Body of pancreas (tissue), 4 donors: ENCODE data around the gene AGAP1. TPM values are rescaled to one million over a fixed set of nuclear protein-coding genes. Genes with fewer than 3 reads are reported as not detected.

Source experiments
- ATAC-seq: fragments of 150-250 bp; one replicate; pipeline ENCODE4 v1.9.1; 2016
- DNase-seq, 4 donors: peaks; one replicate each; pipeline ENCODE4 v3.0.0-alpha.2; 2019
- H3K27ac ChIP-seq, 4 donors: fragments of 200-600 bp; sonication (generic); 1 replicate in 3 of 4; 2 replicates in 1 of 4; pipeline versions ENCODE4 v1.5.1 to v1.6.1; 2016 to 2019; ENCODE audit warnings: mild to moderate bottlenecking in 1 of 4, mixed read lengths in 1 of 4, moderate library complexity in 1 of 4
- H3K27me3 ChIP-seq, 2 donors: fragments of 200-600 bp; sonication (generic); one replicate each; pipeline ENCODE4 v1.6.0; 2016; ENCODE audit warnings: mild to moderate bottlenecking in 1 of 2
- H3K36me3 ChIP-seq, 2 donors: fragments of 200-600 bp; sonication (generic); replicated peaks in 1 of 2; 2 replicates each; pipeline ENCODE4 v1.5.1; 2016; ENCODE audit warnings: low read depth in 2 of 2; ENCODE audit not compliant: insufficient read depth in 1 of 2
- H3K4me1 ChIP-seq: fragments of 200-600 bp; sonication (generic); one replicate; pipeline ENCODE4 v1.6.0; 2016
- H3K4me3 ChIP-seq, 2 donors: fragments of 200-600 bp; sonication (generic); 1 replicate in 1 of 2; 2 replicates in 1 of 2; pipeline ENCODE4 v1.5.1; 2016 to 2019
- H3K9me3 ChIP-seq, 3 donors: fragments of 200-600 bp; sonication (generic); 1 replicate in 2 of 3; 2 replicates in 1 of 3; pipeline ENCODE4 v1.5.1; 2016
- POLR2A ChIP-seq, 3 donors: fragments of 450-650 bp; IDR thresholded peaks; one replicate each; pipeline ENCODE4 v1.6.1; 2016; ENCODE audit warnings: antibody characterized with exemption in 3 of 3, mild to moderate bottlenecking in 2 of 3
- WGBS, 2 donors: methylation state at CpG; one replicate each; pipeline ENCODE4 v1.1.5; 2017; 5-methylcytosine and 5-hydroxymethylcytosine counted together
- intact Hi-C: fragments of 100-400 bp; cut with DNase I; formaldehyde crosslinking; loops from one replicate; pipeline ENCODE4 v1.15.1; 2023
- total RNA-seq, 2 donors: library from RNA; depleted of rRNA; stranded (reverse); fragments of >200 nt; gene quantifications; one replicate each; pipeline ENCODE4 v1.1.0, GENCODE V29; 2016
- TF ChIP-seq, protein P1 (sequence below), 7 experiments: fragments of 450-650 bp in 4 of 7; fragments of 200-600 bp in 3 of 7; sonication (generic) in 3 of 7; IDR thresholded peaks; one replicate each; pipeline ENCODE4 v1.5.1; 2016 to 2019; ENCODE audit warnings: antibody characterized with exemption in 7 of 7

Gene AGAP1
- total RNA-seq, 2 donors from 2014 or later = 21.3 to 32.6 TPM

DNA sequence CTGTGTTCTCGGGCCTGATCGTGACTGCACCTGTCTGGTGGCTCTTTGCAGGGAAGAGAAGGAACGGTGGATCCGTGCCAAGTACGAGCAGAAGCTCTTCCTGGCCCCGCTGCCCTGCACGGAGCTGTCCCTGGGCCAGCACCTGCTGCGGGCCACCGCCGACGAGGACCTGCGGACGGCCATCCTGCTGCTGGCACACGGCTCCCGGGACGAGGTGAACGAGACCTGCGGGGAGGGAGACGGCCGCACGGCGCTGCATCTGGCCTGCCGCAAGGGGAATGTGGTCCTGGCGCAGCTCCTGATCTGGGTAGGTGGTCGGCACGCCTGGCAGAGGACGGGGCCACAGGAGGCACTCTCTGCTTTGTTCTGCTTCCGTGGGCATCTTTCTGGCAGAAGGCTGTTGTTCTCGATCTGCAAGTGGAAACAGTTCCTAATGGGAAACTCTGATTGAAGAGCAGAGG is 626.3 kb downstream of the AGAP1 start:
- DNase-seq (no peak), ATAC-seq (no peak)
- WGBS, 2 donors = 83 to 91% methylated on average over 6 to 29 of the region's 29 CpGs
- no peaks in the 10 kb centered on the region for H3K27me3 ChIP-seq
- TF ChIP-seq, protein P1, sequence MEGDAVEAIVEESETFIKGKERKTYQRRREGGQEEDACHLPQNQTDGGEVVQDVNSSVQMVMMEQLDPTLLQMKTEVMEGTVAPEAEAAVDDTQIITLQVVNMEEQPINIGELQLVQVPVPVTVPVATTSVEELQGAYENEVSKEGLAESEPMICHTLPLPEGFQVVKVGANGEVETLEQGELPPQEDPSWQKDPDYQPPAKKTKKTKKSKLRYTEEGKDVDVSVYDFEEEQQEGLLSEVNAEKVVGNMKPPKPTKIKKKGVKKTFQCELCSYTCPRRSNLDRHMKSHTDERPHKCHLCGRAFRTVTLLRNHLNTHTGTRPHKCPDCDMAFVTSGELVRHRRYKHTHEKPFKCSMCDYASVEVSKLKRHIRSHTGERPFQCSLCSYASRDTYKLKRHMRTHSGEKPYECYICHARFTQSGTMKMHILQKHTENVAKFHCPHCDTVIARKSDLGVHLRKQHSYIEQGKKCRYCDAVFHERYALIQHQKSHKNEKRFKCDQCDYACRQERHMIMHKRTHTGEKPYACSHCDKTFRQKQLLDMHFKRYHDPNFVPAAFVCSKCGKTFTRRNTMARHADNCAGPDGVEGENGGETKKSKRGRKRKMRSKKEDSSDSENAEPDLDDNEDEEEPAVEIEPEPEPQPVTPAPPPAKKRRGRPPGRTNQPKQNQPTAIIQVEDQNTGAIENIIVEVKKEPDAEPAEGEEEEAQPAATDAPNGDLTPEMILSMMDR (IDR thresholded peaks at IDR 0.05) = no peak
- no peak for TF ChIP-seq POLR2A (IDR thresholded peaks at IDR 0.05)
- peaks cover 3 to 6% of the 10 kb centered on the region in 2 donors for H3K36me3 ChIP-seq
- H3K4me3 ChIP-seq = no peak overlapping the region
- H3K4me1 ChIP-seq = no peaks in the 10 kb centered on the region
- intact Hi-C loops = no loop called here
- no peaks in the 10 kb centered on the region for H3K9me3 ChIP-seq
- H3K27ac ChIP-seq = no peak overlapping the region

DNA sequence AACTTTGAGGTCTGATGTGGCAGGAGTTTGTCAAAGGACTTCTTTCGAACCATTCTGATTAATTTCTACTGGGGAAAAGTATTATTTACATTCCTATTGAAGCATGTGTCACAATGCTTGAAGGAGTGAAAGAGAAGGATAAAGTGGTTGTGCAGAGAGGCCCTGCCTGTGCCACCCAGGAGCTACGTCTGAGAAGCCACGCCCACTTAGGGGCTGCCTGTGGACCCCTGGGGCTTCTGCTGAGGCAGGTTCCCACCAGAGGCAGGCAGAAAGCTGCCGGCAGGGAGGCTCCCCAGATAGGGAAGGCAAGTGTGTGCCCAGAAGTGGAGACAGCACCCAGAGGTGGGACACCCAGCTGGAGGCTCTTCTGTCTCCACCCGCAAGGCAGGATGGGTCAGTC is 627.0 kb downstream of the AGAP1 start:
- 91 to 95% methylated on average over 5 of the region's 5 CpGs for WGBS, 2 donors
- H3K27me3 ChIP-seq = no peaks in the 10 kb centered on the region
- H3K4me1 ChIP-seq = no peaks in the 10 kb centered on the region
- no peaks in the 10 kb centered on the region for H3K9me3 ChIP-seq
- intact Hi-C loops = no loop called here
- DNase-seq = no peak
- TF ChIP-seq POLR2A (IDR thresholded peaks at IDR 0.05) = no peak
- TF ChIP-seq, protein P1 (IDR thresholded peaks at IDR 0.05) = no peak
- ATAC-seq = no peak
- H3K4me3 ChIP-seq = no peak overlapping the region
- H3K36me3 ChIP-seq = peaks cover 3 to 6% of the 10 kb centered on the region in 2 donors
- H3K27ac ChIP-seq = no peak overlapping the region

DNA sequence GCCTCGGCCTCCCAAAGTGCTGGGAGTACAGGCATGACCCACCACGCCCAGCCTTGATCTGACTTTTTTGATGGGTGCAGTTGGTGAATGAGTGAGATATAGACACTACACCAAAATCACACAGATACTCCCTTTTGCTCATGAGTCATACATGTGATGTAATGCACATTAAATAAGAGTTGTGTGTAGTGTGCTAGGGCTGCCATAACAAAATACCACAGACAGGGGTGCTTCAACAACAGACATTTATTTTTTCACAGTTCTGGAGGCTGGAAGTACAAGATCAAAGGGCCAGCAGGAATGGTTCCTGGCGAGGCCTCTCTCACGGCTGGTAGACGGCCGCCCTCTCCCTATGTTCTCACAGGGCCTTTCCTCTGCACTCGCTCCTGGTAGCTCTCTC is 627.7 kb downstream of the AGAP1 start:
- 86 to 97% methylated on average over 7 of the region's 7 CpGs for WGBS, 2 donors
- Histone ChIP-seq H3K27me3 (no peaks in the 10 kb centered on the region), H3K4me1 (no peaks in the 10 kb centered on the region), H3K36me3 (peaks cover 3 to 7% of the 10 kb centered on the region in 2 donors), H3K4me3 (no peak overlapping the region), H3K27ac (no peak overlapping the region), H3K9me3 (no peaks in the 10 kb centered on the region)
- ATAC-seq (no peak), DNase-seq (no peak)
- intact Hi-C loops = no loop called here
- no peak for TF ChIP-seq POLR2A (IDR thresholded peaks at IDR 0.05)
- TF ChIP-seq, protein P1 (IDR thresholded peaks at IDR 0.05) = no peak

DNA sequence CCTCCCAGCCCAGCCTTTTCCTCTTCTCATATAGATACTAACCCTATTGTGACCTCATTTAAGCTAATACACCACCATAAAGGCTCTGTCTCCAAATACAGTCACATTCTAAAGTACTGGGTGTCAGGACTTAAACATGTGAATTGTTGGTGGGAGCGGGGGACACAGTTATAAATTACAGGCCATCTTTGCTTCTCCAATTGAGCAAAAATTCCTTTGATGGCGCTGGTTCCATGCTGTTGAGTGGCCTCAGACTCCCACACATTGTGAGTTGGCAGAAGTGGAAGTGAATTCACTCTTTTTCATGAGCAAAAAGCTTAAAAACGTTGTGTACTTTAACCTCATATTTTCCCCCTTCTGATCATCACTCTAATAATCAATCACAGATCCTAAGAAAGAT is 628.4 kb downstream of the AGAP1 start:
- H3K27ac ChIP-seq = no peak overlapping the region
- 88 to 95% methylated on average over 3 of the region's 3 CpGs for WGBS, 2 donors
- intact Hi-C loops = no loop called here
- H3K27me3 ChIP-seq = no peaks in the 10 kb centered on the region
- H3K9me3 ChIP-seq = no peaks in the 10 kb centered on the region
- DNase-seq = no peak
- H3K36me3 ChIP-seq = peaks cover 3 to 7% of the 10 kb centered on the region in 2 donors
- TF ChIP-seq, protein P1 (IDR thresholded peaks at IDR 0.05) = no peak
- no peak for TF ChIP-seq POLR2A (IDR thresholded peaks at IDR 0.05)
- ATAC-seq = no peak
- no peak overlapping the region for H3K4me3 ChIP-seq
- H3K4me1 ChIP-seq = no peaks in the 10 kb centered on the region

DNA sequence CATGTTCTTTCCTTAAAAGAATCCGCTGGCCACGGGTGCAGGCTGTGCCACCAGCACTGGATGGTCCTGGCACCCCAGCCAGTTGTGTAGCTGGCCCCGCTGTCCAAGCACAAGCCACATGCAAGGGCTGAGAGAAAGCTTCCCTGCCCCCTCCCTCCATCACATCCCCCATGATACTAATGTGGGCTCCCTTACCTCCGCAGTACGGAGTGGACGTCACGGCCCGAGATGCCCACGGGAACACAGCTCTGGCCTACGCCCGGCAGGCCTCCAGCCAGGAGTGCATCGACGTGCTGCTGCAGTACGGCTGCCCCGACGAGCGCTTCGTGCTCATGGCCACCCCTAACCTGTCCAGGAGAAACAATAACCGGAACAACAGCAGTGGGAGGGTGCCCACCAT is 629.9 kb downstream of the AGAP1 start:
- no peak for TF ChIP-seq POLR2A (IDR thresholded peaks at IDR 0.05)
- TF ChIP-seq, protein P1 (IDR thresholded peaks at IDR 0.05) = no peak
- ATAC-seq = no peak
- no peaks in the 10 kb centered on the region for H3K4me1 ChIP-seq
- WGBS, 2 donors = 94 to 97% methylated on average over 8 to 19 of the region's 19 CpGs
- H3K9me3 ChIP-seq = no peaks in the 10 kb centered on the region
- intact Hi-C loops = no loop called here
- no peak overlapping the region for H3K27ac ChIP-seq
- no peak for DNase-seq
- H3K27me3 ChIP-seq = no peaks in the 10 kb centered on the region
- H3K4me3 ChIP-seq = no peak overlapping the region
- H3K36me3 ChIP-seq = peaks cover 3 to 7% of the 10 kb centered on the region in 2 donors
